ENCODE data around the gene AMHR2.
"Not testable (repeated sequence)": the region's sequence is repeated elsewhere in the genome, so short reads cannot be mapped to it uniquely, and the experiment has no call there.

Gene AMHR2

GRCh38 chr12:53415752-53416389, 7.8 kb upstream of the AMHR2 start:
- DNase-seq = not testable (repeated sequence)

GRCh38 chr12:53417291-53417816, 6.3 kb upstream of the AMHR2 start:
- peak; percentile 3 for DNase-seq

GRCh38 chr12:53418221-53418620, 5.4 kb upstream of the AMHR2 start:
- DNase-seq = no peak

- no peak for DNase-seq
Observed at GRCh38 chr12:53419756-53420155, 3.9 kb upstream of the AMHR2 start.

GRCh38 chr12:53422247-53422646, 1.4 kb upstream of the AMHR2 start:
- not testable (repeated sequence) for DNase-seq

- DNase-seq = no peak
Observed at GRCh38 chr12:53424626-53425514, 1.2 kb downstream of the AMHR2 start.

GRCh38 chr12:53425515-53426150, 2.0 kb downstream of the AMHR2 start:
- no peak for DNase-seq

- no peak for DNase-seq
Observed at GRCh38 chr12:53427905-53428594, 4.4 kb downstream of the AMHR2 start.

GRCh38 chr12:53428741-53429140, 5.1 kb downstream of the AMHR2 start:
- no peak for DNase-seq

GRCh38 chr12:53430116-53430515, 6.5 kb downstream of the AMHR2 start:
- no peak for DNase-seq

GRCh38 chr12:53431187-53431586, 7.5 kb downstream of the AMHR2 start:
- DNase-seq = no peak

GRCh38 chr12:53435326-53435725, 11.7 kb downstream of the AMHR2 start:
- not testable (repeated sequence) for DNase-seq

- not testable (repeated sequence) for DNase-seq
Observed at GRCh38 chr12:53439582-53439981, 15.9 kb downstream of the AMHR2 start.

- DNase-seq = peak; percentile 99
Observed at GRCh38 chr12:53441040-53441833, 17.6 kb downstream of the AMHR2 start, which contains the start of gene PRR13. PRR13 (plus strand) TSS chr12:53441734; CDS start chr12:53442715, 981 bp downstream.

GRCh38 chr12:53443955-53444354, 20.3 kb downstream of the AMHR2 start:
- DNase-seq = no peak

- DNase-seq = not testable (repeated sequence)
Observed at GRCh38 chr12:53444593-53445325, 21.1 kb downstream of the AMHR2 start.

GRCh38 chr12:53450936-53451335, 27.3 kb downstream of the AMHR2 start:
- DNase-seq = no peak

- DNase-seq = peak; percentile 99
Observed at GRCh38 chr12:53451661-53452158, 28.1 kb downstream of the AMHR2 start, which contains the start of gene PCBP2. PCBP2 (plus strand) TSS chr12:53452102; CDS start chr12:53454801, 2,699 bp downstream.

GRCh38 chr12:53452159-53453077, 28.8 kb downstream of the AMHR2 start:
- DNase-seq = peak; percentile 84
